ENCODE results near the gene HDAC4. TPM values are rescaled to one million over a fixed set of nuclear protein-coding genes. Genes with fewer than 3 reads are reported as not detected.
"Not testable (repeated sequence)": the region's sequence is repeated elsewhere in the genome, so short reads cannot be mapped to it uniquely, and the experiment has no call there.

HDAC4 gene
- total RNA-seq, 2 donors from 2014 or later: 8.1 to 20.1 TPM

- H3K4me3 ChIP-seq: no peak overlapping the region
- H3K36me3 ChIP-seq: peaks cover 20% of the 10 kb centered on the region
- no peak for TF ChIP-seq CTCF (IDR thresholded peaks at IDR 0.05)
- H3K27me3 ChIP-seq: no peaks in the 10 kb centered on the region
- H3K27ac ChIP-seq: no peak overlapping the region
- no peak for DNase-seq (ENCODE audit: low spot score)
- H3K4me1 ChIP-seq: no peaks in the 10 kb centered on the region
- peaks cover 0 to 1% of the 10 kb centered on the region in 2 donors for H3K9me3 ChIP-seq
These were observed 220.9 kb downstream of the HDAC4 start for GRCh38 chr2:239179851-239180371.

GRCh38 chr2:239178954-239179353 is 221.9 kb downstream of the HDAC4 start:
- Histone ChIP-seq H3K4me3 (no peak overlapping the region), H3K27ac (no peak overlapping the region), H3K4me1 (no peaks in the 10 kb centered on the region), H3K9me3 (peaks cover 0 to 8% of the 10 kb centered on the region in 2 donors), H3K36me3 (peaks cover 24% of the 10 kb centered on the region), H3K27me3 (no peaks in the 10 kb centered on the region)
- TF ChIP-seq CTCF (IDR thresholded peaks at IDR 0.05): no peak
- no peak for DNase-seq (ENCODE audit: low spot score)

- no peak for TF ChIP-seq CTCF (IDR thresholded peaks at IDR 0.05)
- no peak for DNase-seq (ENCODE audit: low spot score)
These were observed 222.3 kb downstream of the HDAC4 start for GRCh38 chr2:239178484-239178883.

GRCh38 chr2:239177908-239178307 is 222.9 kb downstream of the HDAC4 start:
- Histone ChIP-seq H3K9me3 (peaks cover 0 to 8% of the 10 kb centered on the region in 2 donors), H3K27me3 (no peaks in the 10 kb centered on the region), H3K4me1 (no peaks in the 10 kb centered on the region), H3K4me3 (no peak overlapping the region), H3K27ac (no peak overlapping the region), H3K36me3 (peaks cover 24% of the 10 kb centered on the region)
- no peak for TF ChIP-seq CTCF (IDR thresholded peaks at IDR 0.05)
- no peak for DNase-seq (ENCODE audit: low spot score)

More at GRCh38 chr2:239178484-239178883, 222.3 kb downstream of the HDAC4 start:
- peaks cover 0 to 8% of the 10 kb centered on the region in 2 donors for H3K9me3 ChIP-seq
- H3K36me3 ChIP-seq: peaks cover 24% of the 10 kb centered on the region
- H3K4me1 ChIP-seq: no peaks in the 10 kb centered on the region
- H3K27ac ChIP-seq: no peak overlapping the region
- H3K27me3 ChIP-seq: no peaks in the 10 kb centered on the region
- H3K4me3 ChIP-seq: no peak overlapping the region

- peaks cover 0 to 13% of the 10 kb centered on the region in 2 donors for H3K9me3 ChIP-seq
- no peak overlapping the region for H3K4me3 ChIP-seq
- DNase-seq (ENCODE audit: low spot score): no peak
- peaks cover 24% of the 10 kb centered on the region for H3K36me3 ChIP-seq
- H3K27me3 ChIP-seq: no peaks in the 10 kb centered on the region
- TF ChIP-seq CTCF (IDR thresholded peaks at IDR 0.05): no peak
- no peaks in the 10 kb centered on the region for H3K4me1 ChIP-seq
- H3K27ac ChIP-seq: no peak overlapping the region
These were observed 223.5 kb downstream of the HDAC4 start for GRCh38 chr2:239177325-239177724.

- not testable (repeated sequence) for H3K4me3 ChIP-seq; H3K27ac ChIP-seq; H3K27me3 ChIP-seq; H3K4me1 ChIP-seq; DNase-seq (ENCODE audit: low spot score)
- Histone ChIP-seq H3K36me3 (peaks cover 24% of the 10 kb centered on the region), H3K9me3 (peaks cover 5 to 24% of the 10 kb centered on the region in 2 donors)
These were observed 224.5 kb downstream of the HDAC4 start for GRCh38 chr2:239176138-239176803.

All from right atrium auricular region (tissue), 2 donors.